WTC11 (cell line): Measurements from ENCODE around the gene PSMC4.

Experiments
- CREM ChIP-seq: sonication (generic); formaldehyde crosslinking; IDR thresholded peaks from 2 replicates; pipeline ENCODE4 v1.8.1; 2022; ENCODE audit warnings: mild to moderate bottlenecking, missing genetic modification reagents, moderate library complexity
- CTCF ChIP-seq: fragments of 200-600 bp; IDR thresholded peaks from 2 replicates; pipeline ENCODE4 v1.8.0; 2022; ENCODE audit warnings: antibody characterized with exemption
- FOXK1 ChIP-seq: sonication (generic); formaldehyde crosslinking; IDR thresholded peaks from 2 replicates; pipeline ENCODE4 v1.8.0; 2022; ENCODE audit warnings: mild to moderate bottlenecking, moderate library complexity, missing genetic modification reagents
- GABPB1 ChIP-seq: sonication (generic); formaldehyde crosslinking; IDR thresholded peaks from 2 replicates; pipeline ENCODE4 v1.8.1; 2023; ENCODE audit warnings: mild to moderate bottlenecking, missing genetic modification reagents
- KAT7 ChIP-seq: sonication (generic); formaldehyde crosslinking; IDR thresholded peaks from 2 replicates; pipeline ENCODE4 v1.8.1; 2023; ENCODE audit warnings: missing genetic modification reagents, mild to moderate bottlenecking, borderline replicate concordance
- NFE2L1 ChIP-seq: sonication (generic); formaldehyde crosslinking; IDR thresholded peaks from 2 replicates; pipeline ENCODE4 v1.8.1; 2023; ENCODE audit warnings: missing genetic modification reagents
- NR1H2 ChIP-seq: sonication (generic); formaldehyde crosslinking; IDR thresholded peaks from 2 replicates; pipeline ENCODE4 v1.9.0; 2021; ENCODE audit warnings: mild to moderate bottlenecking, moderate library complexity, missing genetic modification reagents
- ZNF121 ChIP-seq: sonication (generic); formaldehyde crosslinking; IDR thresholded peaks from 2 replicates; pipeline ENCODE4 v1.8.0; 2023; ENCODE audit warnings: missing genetic modification reagents
- TF ChIP-seq, protein P1 (sequence below): fragments of 250-450 bp; sonication (Bioruptor Pico); IDR thresholded peaks from 2 replicates; pipeline ENCODE4 v1.9.0; 2021; ENCODE audit warnings: mild to moderate bottlenecking
- TF ChIP-seq, protein P2 (sequence below): sonication (generic); formaldehyde crosslinking; IDR thresholded peaks from 2 replicates; pipeline ENCODE4 v1.8.0; 2022; ENCODE audit warnings: mild to moderate bottlenecking, missing genetic modification reagents
- TF ChIP-seq, protein P3 (sequence below): sonication (generic); formaldehyde crosslinking; IDR thresholded peaks from 2 replicates; pipeline ENCODE4 v1.8.1; 2022; ENCODE audit warnings: low read depth, missing genetic modification reagents, borderline replicate concordance
- TF ChIP-seq, protein P4 (sequence below): fragments of 250-450 bp; sonication (Bioruptor Pico); IDR thresholded peaks from 2 replicates; pipeline ENCODE4 v2.1.2; 2022; ENCODE audit warnings: mild to moderate bottlenecking, moderate library complexity

- no peak for TF ChIP-seq CTCF
- TF ChIP-seq NR1H2 (CRISPR knock-in tag) = no peak
- TF ChIP-seq NFE2L1 (CRISPR knock-in tag) = no peak
- TF ChIP-seq FOXK1 (CRISPR knock-in tag) = no peak
- TF ChIP-seq KAT7 (CRISPR knock-in tag) = no peak
- TF ChIP-seq ZNF121 (CRISPR knock-in tag) = no peak
- TF ChIP-seq, protein P1, sequence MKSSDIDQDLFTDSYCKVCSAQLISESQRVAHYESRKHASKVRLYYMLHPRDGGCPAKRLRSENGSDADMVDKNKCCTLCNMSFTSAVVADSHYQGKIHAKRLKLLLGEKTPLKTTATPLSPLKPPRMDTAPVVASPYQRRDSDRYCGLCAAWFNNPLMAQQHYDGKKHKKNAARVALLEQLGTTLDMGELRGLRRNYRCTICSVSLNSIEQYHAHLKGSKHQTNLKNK (CRISPR knock-in tag) = no peak
- TF ChIP-seq CREM (CRISPR knock-in tag) = no peak
- no peak for TF ChIP-seq GABPB1 (CRISPR knock-in tag)
- TF ChIP-seq, protein P2, sequence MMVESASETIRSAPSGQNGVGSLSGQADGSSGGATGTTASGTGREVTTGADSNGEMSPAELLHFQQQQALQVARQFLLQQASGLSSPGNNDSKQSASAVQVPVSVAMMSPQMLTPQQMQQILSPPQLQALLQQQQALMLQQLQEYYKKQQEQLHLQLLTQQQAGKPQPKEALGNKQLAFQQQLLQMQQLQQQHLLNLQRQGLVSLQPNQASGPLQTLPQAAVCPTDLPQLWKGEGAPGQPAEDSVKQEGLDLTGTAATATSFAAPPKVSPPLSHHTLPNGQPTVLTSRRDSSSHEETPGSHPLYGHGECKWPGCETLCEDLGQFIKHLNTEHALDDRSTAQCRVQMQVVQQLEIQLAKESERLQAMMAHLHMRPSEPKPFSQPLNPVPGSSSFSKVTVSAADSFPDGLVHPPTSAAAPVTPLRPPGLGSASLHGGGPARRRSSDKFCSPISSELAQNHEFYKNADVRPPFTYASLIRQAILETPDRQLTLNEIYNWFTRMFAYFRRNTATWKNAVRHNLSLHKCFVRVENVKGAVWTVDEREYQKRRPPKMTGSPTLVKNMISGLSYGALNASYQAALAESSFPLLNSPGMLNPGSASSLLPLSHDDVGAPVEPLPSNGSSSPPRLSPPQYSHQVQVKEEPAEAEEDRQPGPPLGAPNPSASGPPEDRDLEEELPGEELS (CRISPR knock-in tag) = no peak
- TF ChIP-seq, protein P3, sequence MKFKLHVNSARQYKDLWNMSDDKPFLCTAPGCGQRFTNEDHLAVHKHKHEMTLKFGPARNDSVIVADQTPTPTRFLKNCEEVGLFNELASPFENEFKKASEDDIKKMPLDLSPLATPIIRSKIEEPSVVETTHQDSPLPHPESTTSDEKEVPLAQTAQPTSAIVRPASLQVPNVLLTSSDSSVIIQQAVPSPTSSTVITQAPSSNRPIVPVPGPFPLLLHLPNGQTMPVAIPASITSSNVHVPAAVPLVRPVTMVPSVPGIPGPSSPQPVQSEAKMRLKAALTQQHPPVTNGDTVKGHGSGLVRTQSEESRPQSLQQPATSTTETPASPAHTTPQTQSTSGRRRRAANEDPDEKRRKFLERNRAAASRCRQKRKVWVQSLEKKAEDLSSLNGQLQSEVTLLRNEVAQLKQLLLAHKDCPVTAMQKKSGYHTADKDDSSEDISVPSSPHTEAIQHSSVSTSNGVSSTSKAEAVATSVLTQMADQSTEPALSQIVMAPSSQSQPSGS = no peak
- TF ChIP-seq, protein P4, sequence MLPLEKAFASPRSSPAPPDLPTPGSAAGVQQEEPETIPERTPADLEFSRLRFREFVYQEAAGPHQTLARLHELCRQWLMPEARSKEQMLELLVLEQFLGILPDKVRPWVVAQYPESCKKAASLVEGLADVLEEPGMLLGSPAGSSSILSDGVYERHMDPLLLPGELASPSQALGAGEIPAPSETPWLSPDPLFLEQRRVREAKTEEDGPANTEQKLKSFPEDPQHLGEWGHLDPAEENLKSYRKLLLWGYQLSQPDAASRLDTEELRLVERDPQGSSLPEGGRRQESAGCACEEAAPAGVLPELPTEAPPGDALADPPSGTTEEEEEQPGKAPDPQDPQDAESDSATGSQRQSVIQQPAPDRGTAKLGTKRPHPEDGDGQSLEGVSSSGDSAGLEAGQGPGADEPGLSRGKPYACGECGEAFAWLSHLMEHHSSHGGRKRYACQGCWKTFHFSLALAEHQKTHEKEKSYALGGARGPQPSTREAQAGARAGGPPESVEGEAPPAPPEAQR (CRISPR knock-in tag) = no peak
Measured at GRCh38 chr19:39951686-39952085, 19.3 kb upstream of the PSMC4 start.
